Skin epidermis (tissue), 12 donors: ENCODE data around the gene ASPSCR1.

Source experiments
- H3K27ac ChIP-seq, 21 experiments: fragments of 200-600 bp; sonication (generic) in 11 of 21; one replicate each; pipeline ENCODE4 v1.5.0; 2020; ENCODE audit warnings: mild to moderate bottlenecking in 3 of 21, inconsistent platforms in 2 of 21, moderate library complexity in 2 of 21
- H3K4me3 ChIP-seq, 7 experiments: fragments of 200-600 bp; sonication (generic) in 2 of 7; one replicate each; pipeline ENCODE4 v1.5.0; 2020; ENCODE audit warnings: inconsistent platforms in 2 of 7, mild to moderate bottlenecking in 2 of 7, moderate library complexity in 1 of 7

ASPSCR1 gene

DNA sequence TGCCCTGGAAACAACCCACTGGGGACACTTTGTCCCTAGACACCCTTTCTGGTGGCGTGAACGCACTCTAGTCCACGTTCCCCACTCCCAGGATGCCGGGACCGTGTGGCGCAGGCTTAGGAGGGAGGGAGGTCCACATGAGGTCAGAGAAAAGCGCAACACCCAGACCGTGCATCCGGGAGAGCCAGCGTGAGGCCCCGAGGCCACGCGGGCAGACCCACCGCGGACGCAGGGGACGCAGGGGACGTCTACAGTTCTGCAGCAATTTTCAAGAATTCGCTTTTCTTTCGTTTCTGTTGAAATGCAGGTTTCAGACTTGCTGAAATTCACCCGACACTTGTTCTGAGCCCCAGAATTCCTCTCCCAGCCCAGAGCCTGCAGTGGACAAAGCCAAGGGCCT is 69.5 kb downstream of the ASPSCR1 start:
- no peak overlapping the region for H3K4me3 ChIP-seq
- no peak overlapping the region for H3K27ac ChIP-seq

DNA sequence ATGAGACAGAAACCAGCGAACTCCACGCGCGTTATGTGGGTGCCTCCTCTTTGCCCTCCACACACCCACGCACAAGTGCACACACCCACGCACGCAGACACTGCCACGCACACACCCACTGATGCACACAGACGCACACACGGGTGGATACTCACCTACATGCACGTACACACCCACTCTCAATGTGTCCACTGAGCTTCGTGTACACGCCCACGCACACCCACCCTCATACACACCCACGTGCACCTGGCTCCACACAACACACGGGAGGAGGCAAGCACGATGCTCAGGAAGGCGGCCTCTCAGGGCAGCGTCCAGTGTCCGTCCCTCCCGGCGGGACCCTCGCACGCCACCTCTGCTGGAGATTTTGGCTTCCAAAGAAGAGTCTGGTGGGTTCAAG is 70.0 kb downstream of the ASPSCR1 start:
- H3K27ac ChIP-seq = no peak overlapping the region
- H3K4me3 ChIP-seq = no peak overlapping the region

DNA sequence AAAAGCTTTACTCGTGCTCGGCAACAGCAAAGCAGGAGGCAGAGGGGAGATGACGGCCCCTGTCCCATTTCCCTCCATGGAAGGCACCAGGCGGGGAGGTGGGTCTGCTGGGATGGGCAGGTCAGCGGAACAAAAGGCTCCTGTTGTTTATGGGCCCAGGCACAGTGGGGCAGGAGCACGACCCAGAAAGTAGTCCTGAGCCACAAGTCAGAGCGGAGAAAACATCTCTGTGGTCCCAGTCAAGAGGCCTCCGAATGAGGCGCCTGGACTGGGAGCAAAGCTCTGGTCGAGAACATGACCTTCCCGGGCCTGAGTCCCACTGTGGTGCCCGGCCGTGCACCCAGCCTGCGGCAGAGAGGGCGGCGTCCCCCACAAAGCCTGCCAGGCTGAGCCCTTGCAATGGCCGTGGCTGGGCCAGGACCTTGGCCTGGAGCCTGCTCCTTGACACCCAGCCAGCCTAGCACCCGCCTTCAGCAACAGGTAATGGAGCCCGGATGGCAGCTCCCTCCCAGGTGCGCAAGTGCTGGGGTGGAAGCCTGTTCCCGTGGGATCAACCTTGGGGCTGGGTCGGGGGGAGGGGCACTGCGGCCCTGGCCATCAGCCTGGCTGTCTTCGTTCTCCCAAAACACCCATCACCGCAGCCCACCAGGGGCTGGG is 70.6 kb downstream of the ASPSCR1 start:
- Histone ChIP-seq H3K27ac (no peak overlapping the region), H3K4me3 (no peak overlapping the region)

DNA sequence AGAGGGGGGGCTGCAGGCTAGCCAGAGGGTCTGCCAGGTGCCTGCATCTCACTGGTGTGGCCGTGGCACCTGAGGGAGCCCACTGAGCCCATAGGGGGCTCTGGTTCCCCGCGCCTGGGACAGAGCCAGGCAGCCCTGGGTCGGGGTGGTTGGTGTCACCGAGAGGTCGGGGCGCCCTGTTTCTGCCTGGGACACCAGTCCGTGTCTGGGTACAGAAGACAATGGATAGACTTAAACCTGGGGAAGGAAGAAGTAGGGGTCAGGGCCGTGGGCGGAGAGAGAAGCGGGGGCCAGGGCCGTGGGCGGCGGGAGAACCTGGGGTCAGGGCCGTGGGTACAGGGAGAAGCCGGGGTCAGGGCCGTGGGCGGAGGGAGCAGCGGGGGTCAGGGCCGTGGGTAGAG is 71.1 kb downstream of the ASPSCR1 start:
- H3K27ac ChIP-seq = no peak overlapping the region
- H3K4me3 ChIP-seq = no peak overlapping the region

DNA sequence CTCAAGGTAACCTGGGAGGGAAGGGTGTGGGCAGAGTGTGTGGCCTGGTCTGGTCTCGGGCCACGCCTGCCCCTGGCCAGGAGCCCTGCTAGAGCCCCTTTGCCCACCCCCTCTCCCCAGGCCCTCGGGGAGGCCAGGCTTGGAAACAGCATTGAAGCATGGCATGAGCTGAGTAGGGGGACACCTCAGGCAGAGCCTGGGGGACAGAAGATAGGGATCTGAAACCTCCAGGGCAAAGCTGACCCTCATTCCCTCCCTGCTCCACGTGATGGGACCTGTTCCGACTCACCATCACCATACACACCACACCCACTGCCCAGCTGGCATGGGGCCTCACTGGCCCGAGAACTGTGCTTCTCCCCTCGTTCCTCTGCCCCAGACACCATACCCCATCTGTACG is 71.7 kb downstream of the ASPSCR1 start:
- H3K4me3 ChIP-seq = no peak overlapping the region
- H3K27ac ChIP-seq = no peak overlapping the region

DNA sequence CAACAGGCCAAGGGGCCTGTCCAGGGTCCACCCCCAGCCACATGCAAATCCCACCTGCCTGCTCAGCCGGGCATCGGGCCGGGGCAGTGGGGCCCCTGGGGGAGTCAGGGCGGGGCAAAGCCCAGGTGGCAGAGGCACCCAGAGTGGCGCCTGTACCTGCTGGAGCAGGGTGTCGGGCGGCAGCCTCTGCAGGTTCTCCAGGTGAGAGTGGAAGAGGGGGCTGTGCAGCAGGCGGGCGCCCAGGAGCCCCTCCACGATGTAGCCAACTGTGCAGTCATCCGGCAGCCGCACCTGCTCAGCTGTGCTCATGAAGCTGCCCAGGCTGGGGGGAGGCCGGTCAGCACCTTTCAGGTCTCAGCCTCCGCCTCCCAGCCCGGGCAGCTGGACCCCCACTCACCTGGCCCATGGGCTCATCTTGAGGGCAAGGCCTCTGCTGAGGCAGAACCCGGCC is 72.1 kb downstream of the ASPSCR1 start:
- H3K4me3 ChIP-seq = no peak overlapping the region
- no peak overlapping the region for H3K27ac ChIP-seq

DNA sequence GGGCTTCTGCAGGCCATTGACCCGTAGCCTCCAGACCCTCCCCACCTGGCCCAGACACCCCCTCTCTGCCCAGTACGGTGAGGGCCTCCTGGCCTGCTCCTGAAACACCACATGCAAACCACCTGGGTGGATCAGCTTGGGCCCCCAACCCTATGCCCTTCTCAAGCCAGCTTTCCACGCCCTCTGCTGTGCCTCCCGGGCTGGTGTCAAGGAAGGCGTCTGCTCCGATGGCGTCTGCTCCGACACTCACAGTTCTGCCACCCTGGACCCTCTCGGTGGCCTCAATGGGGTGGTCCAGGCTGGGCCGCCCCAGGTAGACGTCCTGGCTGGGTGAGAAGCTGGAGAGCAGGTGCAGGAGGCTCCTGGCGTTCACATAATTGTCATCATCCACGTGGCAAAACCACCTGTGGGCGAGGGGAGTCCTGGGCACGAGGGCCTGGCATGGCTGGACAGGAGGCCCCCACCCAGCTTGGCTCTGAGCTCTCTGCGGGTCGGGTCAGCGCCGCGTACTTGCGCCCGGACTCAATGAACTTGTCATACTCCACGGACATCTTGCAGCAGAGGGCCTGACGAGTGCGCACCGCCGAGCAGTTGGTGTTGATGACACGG is 72.8 kb downstream of the ASPSCR1 start:
- Histone ChIP-seq H3K27ac (peak overlapping the region in 13 of 21 experiments; percentile 55 to 91 (median 82)), H3K4me3 (peak overlapping the region in 5 of 7 experiments; percentile 67 to 88 (median 83))

DNA sequence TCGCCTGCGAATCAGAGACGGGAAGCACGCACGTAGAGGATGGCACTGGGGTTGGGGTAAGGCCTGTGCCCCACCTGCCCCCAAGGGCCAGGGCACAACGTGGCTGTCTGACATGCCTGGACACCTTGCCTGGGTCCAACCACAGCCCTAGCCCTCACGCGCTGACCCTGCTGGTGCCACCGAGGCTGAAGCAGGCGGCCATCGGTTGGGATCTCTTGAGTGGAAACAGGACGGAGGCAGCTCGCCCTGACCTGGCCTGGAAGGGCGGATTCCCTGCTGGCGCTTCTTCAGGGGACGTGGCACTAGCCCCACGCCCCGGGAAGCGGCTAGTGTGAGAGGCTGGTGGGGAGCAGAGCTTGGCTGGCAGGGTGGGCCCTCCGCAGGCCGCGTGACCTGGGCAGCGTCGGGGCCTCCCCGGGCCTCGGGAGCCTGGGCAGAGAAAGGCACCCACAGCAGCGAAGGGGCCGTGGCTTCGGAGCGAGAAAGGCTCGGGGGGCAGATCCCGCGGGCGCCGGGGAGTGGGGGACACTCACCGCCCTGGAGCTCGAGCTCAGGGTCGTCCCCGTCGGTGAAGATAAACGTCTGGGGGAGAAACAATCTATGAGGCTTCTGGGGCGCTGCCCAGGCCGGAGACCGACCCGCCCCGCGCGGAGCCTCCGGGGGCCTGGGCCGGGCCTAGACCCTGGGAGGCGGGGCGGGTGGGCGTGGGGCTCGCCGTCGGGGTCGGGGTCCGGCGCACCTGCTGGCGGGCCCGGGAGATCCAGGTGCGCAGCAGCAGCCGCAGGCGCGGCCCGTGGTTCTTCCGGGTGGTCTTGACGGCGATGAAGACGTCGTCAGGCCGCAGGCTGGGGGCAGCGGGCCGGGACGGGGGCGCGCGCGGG is 73.6 kb downstream of the ASPSCR1 start:
- H3K27ac ChIP-seq = peak overlapping the region; percentile 37 to 91 (median 81)
- H3K4me3 ChIP-seq = peak overlapping the region; percentile 65 to 88 (median 78)

DNA sequence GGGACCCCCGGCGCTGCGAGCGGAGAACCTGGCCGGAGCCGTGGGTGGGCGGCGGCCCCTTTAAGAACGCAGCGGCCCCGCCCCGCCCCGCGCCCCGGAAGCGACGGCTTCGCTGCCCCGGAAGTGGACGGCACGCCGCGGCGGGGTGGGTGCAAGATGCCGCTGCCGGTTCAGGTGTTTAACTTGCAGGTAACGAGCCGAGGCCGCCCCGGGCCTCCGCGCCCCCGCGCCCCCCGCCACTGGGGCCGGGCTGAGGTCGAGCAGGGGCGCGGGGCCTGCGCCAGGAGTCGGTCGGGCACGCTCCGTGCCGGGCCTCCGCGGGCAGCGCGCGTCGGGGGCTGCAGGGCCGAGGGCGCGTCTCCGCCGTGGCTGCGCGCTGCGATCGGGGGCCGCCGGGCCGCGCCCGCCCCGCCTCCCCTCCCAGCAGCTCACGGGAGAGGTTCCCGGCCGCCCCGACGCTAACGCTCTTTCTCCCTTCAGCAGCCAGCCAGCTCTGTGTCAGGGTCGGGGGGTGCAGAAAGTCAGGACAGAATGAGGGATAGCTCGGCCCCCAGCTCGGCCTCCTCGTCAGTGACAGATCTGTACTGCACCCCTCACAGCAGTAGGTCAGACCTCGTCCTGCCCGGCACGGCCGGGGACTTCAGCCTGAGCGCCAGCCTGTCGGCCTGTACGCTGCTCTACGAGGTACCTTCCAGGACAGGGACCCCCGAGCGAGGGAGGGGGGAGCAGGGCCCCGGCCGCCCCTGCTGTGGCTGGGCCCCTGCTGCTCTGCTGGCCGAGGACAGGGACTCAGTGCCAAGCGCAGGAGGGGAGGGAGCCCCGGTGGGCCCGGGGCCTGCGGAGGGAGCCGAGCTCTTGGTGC is 74.6 kb downstream of the ASPSCR1 start, which contains the start of the genes GPS1 and RFNG:
TSS of gene GPS1 (plus strand) at position 123 of the 862 bp plus-strand sequence. CDS start at position 157, 34 bp downstream.
TSS of gene RFNG (minus strand) at position 36 of the 862 bp plus-strand sequence. CDS start 45 bp downstream, outside the sequence.
- peak within 1 kb of the TSS; percentile 65 to 88 (median 78) for H3K4me3 ChIP-seq
- H3K27ac ChIP-seq = peak within 1 kb of the TSS; percentile 37 to 91 (median 81)

DNA sequence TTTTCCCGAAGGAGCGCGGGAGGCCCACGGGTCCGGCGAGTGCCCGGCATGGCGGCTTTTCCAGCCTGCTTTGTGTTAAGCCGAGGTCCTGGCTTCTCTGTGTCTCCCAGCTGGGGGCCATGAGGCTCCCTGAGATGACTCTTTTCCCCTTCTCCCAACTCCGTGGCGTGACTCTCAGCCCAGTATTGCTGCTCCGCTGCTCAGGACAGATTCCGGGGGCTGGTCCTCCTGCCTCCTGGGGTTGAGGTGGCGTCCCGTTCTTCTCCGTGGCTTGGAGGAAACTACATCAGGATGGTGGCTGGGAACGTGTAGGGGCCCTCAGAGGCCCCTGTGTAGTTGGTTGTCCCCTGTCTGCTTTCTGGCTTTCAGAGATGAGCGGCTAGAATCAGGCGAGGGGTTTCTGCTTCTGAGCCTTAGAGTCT is 75.2 kb downstream of the ASPSCR1 start:
- Histone ChIP-seq H3K4me3 (peak overlapping the region; percentile 65 to 88 (median 78)), H3K27ac (peak overlapping the region in 17 of 21 experiments; percentile 9 to 89 (median 81))

DNA sequence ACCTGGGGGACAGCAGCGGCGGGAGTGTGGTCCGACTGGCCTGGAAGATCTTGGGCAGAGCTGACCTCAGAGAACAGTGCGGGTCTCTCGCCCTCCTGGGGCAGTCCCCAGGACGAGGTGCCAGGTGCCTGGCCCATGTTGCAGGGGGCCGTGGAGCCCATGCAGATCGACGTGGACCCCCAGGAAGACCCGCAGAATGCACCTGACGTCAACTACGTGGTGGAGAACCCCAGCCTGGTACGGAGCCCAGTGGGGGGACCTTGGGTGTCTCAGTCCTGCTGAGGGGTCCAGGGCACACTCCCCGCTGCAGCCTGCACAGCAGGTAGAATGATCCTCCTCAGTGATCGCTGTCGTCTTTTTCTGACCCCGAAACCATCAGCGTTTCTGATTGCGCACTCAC is 75.7 kb downstream of the ASPSCR1 start:
- peak overlapping the region in 4 of 7 experiments; percentile 67 to 88 (median 76) for H3K4me3 ChIP-seq
- H3K27ac ChIP-seq = peak overlapping the region in 3 of 21 experiments; percentile 82 to 89 (median 88)

DNA sequence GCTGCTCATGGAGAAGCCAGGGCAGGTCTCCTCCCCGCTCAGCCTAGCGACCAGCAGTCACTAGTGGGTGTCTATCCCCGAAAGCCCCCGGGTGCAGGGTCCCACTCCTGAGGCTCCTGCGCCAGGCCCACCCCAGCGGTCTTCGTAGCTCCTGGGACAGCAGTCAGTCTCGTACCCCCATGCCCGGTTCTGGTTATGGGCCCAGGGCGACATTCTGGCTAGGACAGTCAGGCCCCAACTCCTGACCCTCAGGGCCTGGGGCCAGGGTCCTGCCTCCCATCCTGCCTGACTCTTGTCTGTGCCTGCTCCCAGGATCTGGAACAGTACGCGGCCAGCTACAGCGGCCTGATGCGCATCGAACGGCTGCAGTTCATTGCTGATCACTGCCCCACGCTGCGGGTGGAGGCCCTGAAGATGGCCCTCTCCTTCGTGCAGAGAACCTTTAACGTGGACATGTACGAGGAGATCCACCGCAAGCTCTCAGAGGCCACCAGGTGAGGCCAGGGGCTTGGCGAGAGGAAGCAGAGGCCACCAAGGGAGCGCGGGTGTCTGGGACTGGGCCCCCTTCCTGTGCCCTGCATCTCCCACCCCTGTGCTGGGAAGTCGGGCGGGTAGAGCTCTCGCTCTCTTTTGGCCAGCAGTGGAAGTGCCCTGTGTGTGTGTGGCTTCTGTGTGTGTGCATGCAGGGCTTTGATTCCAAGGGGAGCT is 76.3 kb downstream of the ASPSCR1 start:
- Histone ChIP-seq H3K4me3 (no peak overlapping the region), H3K27ac (no peak overlapping the region)

DNA sequence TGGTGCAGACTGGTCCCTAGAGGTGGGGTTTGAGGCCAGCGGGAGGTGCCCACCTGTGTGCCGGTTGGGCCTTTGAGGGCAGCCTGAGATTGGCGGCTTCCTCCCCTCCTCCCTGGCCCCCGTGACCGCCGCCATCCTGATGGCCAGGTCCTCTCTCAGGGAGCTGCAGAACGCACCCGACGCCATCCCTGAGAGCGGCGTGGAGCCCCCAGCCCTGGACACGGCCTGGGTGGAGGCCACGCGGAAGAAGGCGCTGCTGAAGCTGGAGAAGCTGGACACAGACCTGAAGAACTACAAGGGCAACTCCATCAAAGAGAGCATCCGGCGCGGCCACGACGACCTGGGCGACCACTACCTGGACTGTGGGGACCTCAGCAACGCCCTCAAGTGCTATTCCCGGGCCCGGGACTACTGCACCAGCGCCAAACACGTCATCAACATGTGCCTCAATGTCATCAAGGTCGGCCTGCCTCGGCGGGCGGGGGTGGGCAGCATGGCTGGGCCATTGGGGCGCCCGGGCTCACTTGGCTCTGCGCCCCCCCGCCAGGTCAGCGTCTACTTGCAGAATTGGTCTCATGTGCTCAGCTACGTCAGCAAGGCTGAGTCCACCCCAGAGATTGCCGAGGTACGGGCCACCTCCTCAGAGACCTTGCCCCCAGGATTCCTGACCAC is 77.1 kb downstream of the ASPSCR1 start:
- Histone ChIP-seq H3K4me3 (no peak overlapping the region), H3K27ac (no peak overlapping the region)

DNA sequence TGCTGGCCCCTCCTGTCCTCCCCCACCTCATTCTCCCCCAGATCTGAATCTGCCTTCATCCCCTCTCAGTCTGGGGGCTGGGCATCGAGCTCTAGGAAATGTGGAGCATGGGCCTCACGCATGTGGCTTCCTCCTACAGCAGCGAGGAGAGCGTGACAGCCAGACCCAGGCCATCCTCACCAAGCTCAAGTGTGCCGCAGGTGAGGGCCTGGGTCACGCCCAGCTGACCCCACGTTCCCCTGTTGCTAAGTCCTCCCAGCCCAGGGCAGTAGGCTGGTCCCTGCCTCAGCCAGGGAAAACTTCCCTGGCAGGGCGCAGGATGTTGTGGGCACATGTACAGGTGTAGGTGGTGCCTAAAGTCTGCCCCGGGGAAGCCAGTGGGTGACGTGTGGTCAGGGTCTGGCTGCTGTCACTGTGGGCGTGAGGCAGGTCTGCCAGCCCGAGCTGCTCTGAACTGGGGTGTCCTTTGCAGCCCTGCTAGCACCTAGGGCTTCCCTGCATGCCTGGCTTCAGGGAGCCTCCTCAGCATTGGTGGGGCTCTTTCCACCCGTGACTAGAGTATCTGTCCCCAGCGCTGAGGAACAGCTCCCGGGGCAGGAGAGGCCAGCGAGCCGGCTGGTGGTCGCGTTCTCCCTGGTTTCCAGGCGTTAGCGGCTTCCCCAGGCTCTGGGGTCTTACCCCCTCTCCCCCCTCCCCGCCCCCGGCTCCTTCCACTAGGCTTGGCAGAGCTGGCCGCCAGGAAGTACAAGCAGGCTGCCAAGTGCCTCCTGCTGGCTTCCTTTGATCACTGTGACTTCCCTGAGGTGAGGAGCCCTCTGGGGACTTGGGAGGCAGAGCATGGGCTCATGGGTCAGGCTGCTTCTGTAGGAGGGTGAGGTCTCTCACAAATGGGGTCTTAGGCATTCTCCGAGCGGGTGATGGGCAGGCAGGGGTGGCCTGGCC is 77.9 kb downstream of the ASPSCR1 start:
- Histone ChIP-seq H3K4me3 (no peak overlapping the region), H3K27ac (no peak overlapping the region)

DNA sequence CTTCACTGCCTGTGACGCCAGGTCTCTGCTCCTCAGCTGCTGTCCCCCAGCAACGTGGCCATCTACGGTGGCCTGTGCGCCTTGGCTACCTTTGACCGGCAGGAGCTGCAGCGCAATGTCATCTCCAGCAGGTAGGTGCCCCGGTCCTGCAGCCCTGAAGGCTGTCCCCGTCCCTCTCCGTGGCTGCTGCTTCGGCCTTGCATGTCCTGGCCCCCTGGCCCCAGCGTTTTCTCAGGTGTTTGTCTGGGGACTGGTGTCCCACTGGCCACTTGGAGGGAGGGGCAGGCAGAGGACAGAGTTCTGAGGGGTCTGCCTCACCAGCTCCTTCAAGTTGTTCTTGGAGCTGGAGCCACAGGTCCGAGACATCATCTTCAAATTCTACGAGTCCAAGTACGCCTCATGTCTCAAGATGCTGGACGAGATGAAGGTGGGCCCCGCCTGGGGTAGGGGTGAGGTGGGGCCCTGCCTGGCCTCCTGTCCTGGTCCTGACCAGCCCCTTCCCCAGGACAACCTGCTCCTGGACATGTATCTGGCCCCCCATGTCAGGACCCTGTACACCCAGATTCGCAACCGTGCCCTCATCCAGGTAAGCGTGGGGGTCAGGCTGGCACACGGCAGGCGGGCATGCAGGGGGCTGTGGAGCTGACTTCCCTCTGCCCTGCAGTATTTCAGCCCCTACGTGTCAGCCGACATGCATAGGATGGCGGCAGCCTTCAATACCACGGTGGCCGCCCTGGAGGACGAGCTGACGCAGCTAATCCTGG is 78.7 kb downstream of the ASPSCR1 start:
- H3K4me3 ChIP-seq = no peak overlapping the region
- H3K27ac ChIP-seq = no peak overlapping the region
